HepG2 (cell line): ENCODE data around the gene GPATCH8. TPM values are rescaled to one million over a fixed set of nuclear protein-coding genes. Genes with fewer than 3 reads are reported as not detected.

Source experiments
- ATAC-seq: fragments of 200-7000 bp; cut with Tn5 transposase; 3 replicates; pipeline ENCODE4 v1.9.1; 2020; ENCODE audit warnings: mild to moderate bottlenecking, moderate library complexity
- BruUV-seq: library from RNA; stranded (reverse); fragments of 400-500 nt; replicated peaks from 2 replicates; lab custom pipeline; 2021; lab: Mats Ljungman, UMichigan
- CTCF ChIA-PET: fragments of 300-600 bp; formaldehyde crosslinking; extraction: SDS; loops from one replicate; lab custom pipeline; 2021; ENCODE audit warnings: low total read pairs, inconsistent platforms, low intra/inter-chr PET ratio; lab: Yijun Ruan, JAX
- POLR2A ChIA-PET: fragments of 350-600 bp; sonication (Branson Sonifier 250); formaldehyde crosslinking; loops from one replicate; lab custom pipeline; 2020; ENCODE audit warnings: antibody characterized with exemption, inconsistent platforms; lab: Yijun Ruan, JAX
- DNase-seq: peaks from one replicate; pipeline ENCODE4 v3.0.0-alpha.2; 2015; ENCODE audit warnings: low spot score
- FAIRE-seq: peaks from 3 replicates; lab custom pipeline; 2011; peaks lifted over from hg19 to GRCh38; lab: Jason Lieb, UNC
- H2AFZ ChIP-seq: one replicate; pipeline ENCODE4 v1.6.1; 2011; ENCODE audit warnings: low read length, inconsistent platforms
- H3K27ac ChIP-seq: fragments of 300-600 bp; 3 replicates; pipeline ENCODE4 v1.8.0; 2011; ENCODE audit warnings: mixed run types, mild to moderate bottlenecking, mixed read lengths, low read length, inconsistent platforms; ENCODE audit not compliant: insufficient read depth; ENCODE audit errors: extremely low read length
- H3K27me3 ChIP-seq, 2 experiments: fragments of 200-600 bp in 1 of 2; 2 replicates in 1 of 2; 3 replicates in 1 of 2; pipeline versions ENCODE4 v1.6.0 to v1.8.0; 2011; ENCODE audit warnings: low read length in 2 of 2, mild to moderate bottlenecking in 2 of 2, moderate library complexity in 2 of 2, inconsistent platforms in 1 of 2; ENCODE audit not compliant: insufficient read depth in 2 of 2, control insufficient read depth in 1 of 2
- H3K36me3 ChIP-seq, 2 experiments: fragments of 200-600 bp in 1 of 2; replicated peaks in 1 of 2; 2 replicates in 1 of 2; 3 replicates in 1 of 2; pipeline versions ENCODE4 v1.5.1 to v1.8.0; 2011; ENCODE audit warnings: low read length in 2 of 2, inconsistent platforms in 1 of 2; ENCODE audit not compliant: insufficient read depth in 2 of 2, control insufficient read depth in 1 of 2
- H3K4me1 ChIP-seq: 2 replicates; pipeline ENCODE4 v1.5.1; 2012; ENCODE audit warnings: low read length, inconsistent platforms; ENCODE audit not compliant: insufficient read depth
- H3K4me2 ChIP-seq: 2 replicates; pipeline ENCODE4 v1.6.0; 2011; ENCODE audit warnings: low read depth, low read length, inconsistent platforms
- H3K4me3 ChIP-seq, 3 experiments: fragments of 200-600 bp in 1 of 3; sonication (generic), shearing (Covaris generic) in 1 of 3; replicated peaks in 1 of 3; 2 replicates each; pipeline ENCODE4 v1.5.1; 2011 to 2016; ENCODE audit warnings: low read length in 3 of 3, inconsistent platforms in 2 of 3, low read depth in 2 of 3, mild to moderate bottlenecking in 2 of 3, control low read depth in 1 of 3, mixed read lengths in 1 of 3; ENCODE audit not compliant: insufficient read depth in 1 of 3
- H3K79me2 ChIP-seq: one replicate; pipeline ENCODE4 v1.6.1; 2011; ENCODE audit warnings: low read length, inconsistent platforms; ENCODE audit not compliant: insufficient read depth
- H3K9ac ChIP-seq: 2 replicates; pipeline ENCODE4 v1.6.0; 2011; ENCODE audit warnings: mild to moderate bottlenecking, low read depth, low read length, inconsistent platforms; ENCODE audit not compliant: insufficient read depth
- H3K9me3 ChIP-seq: 2 replicates; pipeline ENCODE4 v1.5.1; 2012; ENCODE audit warnings: mild to moderate bottlenecking, low read length
- H4K20me1 ChIP-seq: 2 replicates; pipeline ENCODE4 v1.6.0; 2011; ENCODE audit warnings: inconsistent platforms, mild to moderate bottlenecking, low read length, moderate library complexity; ENCODE audit not compliant: insufficient read depth
- GFI1 ChIP-seq: sonication (generic); formaldehyde crosslinking; IDR thresholded peaks from 2 replicates; pipeline ENCODE4 v1.5.0; 2020; ENCODE audit warnings: missing genetic modification reagents, mild to moderate bottlenecking, borderline replicate concordance
- KDM6A ChIP-seq: IDR thresholded peaks from 2 replicates; pipeline ENCODE4 v1.6.1; 2016; ENCODE audit warnings: low read depth
- NR3C1 ChIP-seq: sonication (generic); formaldehyde crosslinking; IDR thresholded peaks from 2 replicates; pipeline ENCODE4 v1.4.0; 2020; ENCODE audit warnings: missing genetic modification reagents
- RORA ChIP-seq: sonication (generic); formaldehyde crosslinking; IDR thresholded peaks from 2 replicates; pipeline ENCODE4 v1.5.0; 2020; ENCODE audit warnings: mild to moderate bottlenecking, missing genetic modification reagents, moderate library complexity
- SNAI1 ChIP-seq: sonication (generic); formaldehyde crosslinking; IDR thresholded peaks from 2 replicates; pipeline ENCODE4 v1.5.0; 2020; ENCODE audit warnings: mild to moderate bottlenecking, missing genetic modification reagents, borderline replicate concordance
- SP2 ChIP-seq: sonication (generic); formaldehyde crosslinking; IDR thresholded peaks from 2 replicates; pipeline ENCODE4 v1.5.1; 2020; ENCODE audit warnings: mild to moderate bottlenecking, missing genetic modification reagents
- SRSF4 ChIP-seq: fragments of 200-400 bp; formaldehyde crosslinking; IDR thresholded peaks from one replicate; pipeline ENCODE4 v1.6.1; 2018; ENCODE audit warnings: mild to moderate bottlenecking, low read depth, low read length, moderate library complexity; ENCODE audit not compliant: poor library complexity, severe bottlenecking
- ZNF143 ChIP-seq: sonication (generic); formaldehyde crosslinking; IDR thresholded peaks from 2 replicates; pipeline ENCODE4 v1.4.0; 2020; ENCODE audit warnings: missing genetic modification reagents
- ZNF382 ChIP-seq: sonication (generic); formaldehyde crosslinking; IDR thresholded peaks from 2 replicates; pipeline ENCODE4 v1.5.0; 2020; ENCODE audit warnings: missing genetic modification reagents, mild to moderate bottlenecking, borderline replicate concordance
- ZNF629 ChIP-seq: sonication (generic); formaldehyde crosslinking; conservative IDR thresholded peaks from 2 replicates; pipeline ENCODE4 v1.5.0; 2020; ENCODE audit warnings: missing genetic modification reagents
- WGBS: methylation state at CpG from one replicate; pipeline ENCODE4 v1.1.6; 2017; ENCODE audit warnings: low lambda C conversion rate; 5-methylcytosine and 5-hydroxymethylcytosine counted together
- in situ Hi-C: cut with HindIII; loops from 2 replicates; pipeline ENCODE4 v1.10.0; 2017; ENCODE audit warnings: low pct_unique_long_range_greater_than_20kb; ENCODE audit not compliant: extremely low pct_ligation_motif_present
- intact Hi-C: fragments of 100-400 bp; cut with micrococcal nuclease; formaldehyde crosslinking; loops from one replicate; pipeline ENCODE4 v1.10.0; 2022; ENCODE audit not compliant: unreplicated experiment
- polyA plus RNA-seq, 8 experiments: library from polyadenylated mRNA; depleted of rRNA in 3 of 8; stranded (reverse) in 7 of 8; unstranded in 1 of 8; fragments of >200 nt; fragmentation: Illumina TruSeq in 4 of 8; extraction: Trizol in 4 of 8; gene quantifications; 2 replicates each; pipeline versions ENCODE4 v1.2.1 to v1.2.3, GENCODE V29; 2011 to 2016; ENCODE audit warnings: low read depth in 4 of 8, missing spikeins in 1 of 8, mixed read lengths in 1 of 8; ENCODE audit not compliant: insufficient read depth in 1 of 8
- total RNA-seq, 5 experiments: library from RNA; depleted of rRNA; stranded (reverse); fragments of >200 nt; fragmentation: Illumina TruSeq; extraction: Trizol; gene quantifications; 2 replicates each; pipeline ENCODE4 v1.2.3, GENCODE V29; 2016; ENCODE audit warnings: low read depth in 1 of 5
- TF ChIP-seq, protein P1 (sequence below), 2 experiments: fragments of 450-650 bp in 1 of 2; sonication (generic) in 1 of 2; formaldehyde crosslinking in 1 of 2; IDR thresholded peaks; 2 replicates each; pipeline versions ENCODE4 v1.6.1 to v1.8.0; 2016 to 2022; ENCODE audit warnings: antibody characterized with exemption in 1 of 2, mild to moderate bottlenecking in 1 of 2, missing genetic modification reagents in 1 of 2
- TF ChIP-seq, protein P2 (sequence below): sonication (generic); formaldehyde crosslinking; conservative IDR thresholded peaks from 2 replicates; pipeline ENCODE4 v1.4.0; 2020; ENCODE audit warnings: missing genetic modification reagents
- TF ChIP-seq, protein P3 (sequence below): sonication (generic); formaldehyde crosslinking; IDR thresholded peaks from 2 replicates; pipeline ENCODE4 v1.8.1; 2023; ENCODE audit warnings: mild to moderate bottlenecking, inconsistent platforms, moderate library complexity, missing genetic modification reagents, borderline replicate concordance

The GPATCH8 gene
- total and polyA plus RNA-seq, 2 of the 13 experiments (the other 11 are each of a cell fraction or from before 2014, with no cell fraction given), result 20.7 to 21.5 TPM

DNA sequence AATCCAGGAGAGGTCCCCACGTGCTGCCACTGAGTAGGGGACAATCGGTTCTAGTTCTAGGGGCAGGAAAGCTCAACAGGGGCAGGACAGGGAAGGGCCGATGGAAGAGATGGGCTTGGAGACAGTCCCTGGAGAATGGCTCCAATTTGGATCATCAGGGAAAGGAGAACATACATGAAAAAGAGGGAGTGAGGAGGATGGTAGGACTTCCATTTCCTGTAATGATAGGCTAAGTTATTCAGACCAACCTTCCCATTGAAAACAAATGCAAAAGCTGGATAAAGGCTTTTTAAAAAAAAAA, 20.4 kb upstream of the GPATCH8 start:
- Histone ChIP-seq H3K4me1 (peaks cover 7% of the 10 kb centered on the region), H3K4me3 (peak overlapping the region; percentile 14 to 64 (median 45)), H3K79me2 (no peaks in the 10 kb centered on the region), H3K27me3 (no peaks in the 10 kb centered on the region; a peak in 1 of 5 replicates), H3K36me3 (no peaks in the 10 kb centered on the region), H4K20me1 (no peaks in the 10 kb centered on the region), H2AFZ (peak overlapping the region; percentile 99), H3K9me3 (peaks cover 5% of the 10 kb centered on the region), H3K9ac (peak overlapping the region; percentile 54), H3K4me2 (peak overlapping the region; percentile 87), H3K27ac (no peak overlapping the region)
- POLR2A ChIA-PET, result interaction anchor here (0.6 to 2.2 kb wide), 8 partner anchors 12 to 178 kb away, joined by 3 to 10 read pairs (median 4); partner anchors contain the start of genes GPATCH8 and GRN
- no TSS peak for BruUV-seq
- whole genome bisulfite sequencing, result 13% methylated on average over 3 of the region's 3 CpGs
- intact Hi-C loops (loop anchor here (1.0 to 10.0 kb wide), 3 partner anchors 79 to 169 kb away; no protein-coding TSS in a partner anchor), in situ Hi-C loops (loop anchor here (5.0 kb wide), 2 partner anchors 76 to 126 kb away; no protein-coding TSS in a partner anchor)
- FAIRE-seq, result no peak
- peak; percentile 51 for ATAC-seq
- CTCF ChIA-PET, result interaction anchor here (0.6 to 2.6 kb wide), 5 partner anchors 65 to 168 kb away, joined by 3 to 36 read pairs (median 4); no protein-coding TSS in a partner anchor
- DNase-seq, result no peak
- no peak for TF ChIP-seq GFI1 (CRISPR knock-in tag)
- no peak for TF ChIP-seq NR3C1 (CRISPR knock-in tag)
- no peak for TF ChIP-seq ZNF629 (CRISPR knock-in tag)
- TF ChIP-seq SP2 (CRISPR knock-in tag), result no peak
- no peak for TF ChIP-seq ZNF382
- no peak for TF ChIP-seq KDM6A (CRISPR knock-in tag)
- TF ChIP-seq, protein P1, sequence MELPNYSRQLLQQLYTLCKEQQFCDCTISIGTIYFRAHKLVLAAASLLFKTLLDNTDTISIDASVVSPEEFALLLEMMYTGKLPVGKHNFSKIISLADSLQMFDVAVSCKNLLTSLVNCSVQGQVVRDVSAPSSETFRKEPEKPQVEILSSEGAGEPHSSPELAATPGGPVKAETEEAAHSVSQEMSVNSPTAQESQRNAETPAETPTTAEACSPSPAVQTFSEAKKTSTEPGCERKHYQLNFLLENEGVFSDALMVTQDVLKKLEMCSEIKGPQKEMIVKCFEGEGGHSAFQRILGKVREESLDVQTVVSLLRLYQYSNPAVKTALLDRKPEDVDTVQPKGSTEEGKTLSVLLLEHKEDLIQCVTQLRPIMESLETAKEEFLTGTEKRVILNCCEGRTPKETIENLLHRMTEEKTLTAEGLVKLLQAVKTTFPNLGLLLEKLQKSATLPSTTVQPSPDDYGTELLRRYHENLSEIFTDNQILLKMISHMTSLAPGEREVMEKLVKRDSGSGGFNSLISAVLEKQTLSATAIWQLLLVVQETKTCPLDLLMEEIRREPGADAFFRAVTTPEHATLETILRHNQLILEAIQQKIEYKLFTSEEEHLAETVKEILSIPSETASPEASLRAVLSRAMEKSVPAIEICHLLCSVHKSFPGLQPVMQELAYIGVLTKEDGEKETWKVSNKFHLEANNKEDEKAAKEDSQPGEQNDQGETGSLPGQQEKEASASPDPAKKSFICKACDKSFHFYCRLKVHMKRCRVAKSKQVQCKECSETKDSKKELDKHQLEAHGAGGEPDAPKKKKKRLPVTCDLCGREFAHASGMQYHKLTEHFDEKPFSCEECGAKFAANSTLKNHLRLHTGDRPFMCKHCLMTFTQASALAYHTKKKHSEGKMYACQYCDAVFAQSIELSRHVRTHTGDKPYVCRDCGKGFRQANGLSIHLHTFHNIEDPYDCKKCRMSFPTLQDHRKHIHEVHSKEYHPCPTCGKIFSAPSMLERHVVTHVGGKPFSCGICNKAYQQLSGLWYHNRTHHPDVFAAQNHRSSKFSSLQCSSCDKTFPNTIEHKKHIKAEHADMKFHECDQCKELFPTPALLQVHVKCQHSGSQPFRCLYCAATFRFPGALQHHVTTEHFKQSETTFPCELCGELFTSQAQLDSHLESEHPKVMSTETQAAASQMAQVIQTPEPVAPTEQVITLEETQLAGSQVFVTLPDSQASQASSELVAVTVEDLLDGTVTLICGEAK (IDR thresholded peaks at IDR 0.05), result no peak
- TF ChIP-seq, protein P1 (CRISPR knock-in tag; IDR thresholded peaks at IDR 0.05), result no peak
- TF ChIP-seq SRSF4, result no peak
- TF ChIP-seq ZNF143 (CRISPR knock-in tag), result no peak
- no peak for TF ChIP-seq SNAI1 (CRISPR knock-in tag)
- TF ChIP-seq, protein P2, sequence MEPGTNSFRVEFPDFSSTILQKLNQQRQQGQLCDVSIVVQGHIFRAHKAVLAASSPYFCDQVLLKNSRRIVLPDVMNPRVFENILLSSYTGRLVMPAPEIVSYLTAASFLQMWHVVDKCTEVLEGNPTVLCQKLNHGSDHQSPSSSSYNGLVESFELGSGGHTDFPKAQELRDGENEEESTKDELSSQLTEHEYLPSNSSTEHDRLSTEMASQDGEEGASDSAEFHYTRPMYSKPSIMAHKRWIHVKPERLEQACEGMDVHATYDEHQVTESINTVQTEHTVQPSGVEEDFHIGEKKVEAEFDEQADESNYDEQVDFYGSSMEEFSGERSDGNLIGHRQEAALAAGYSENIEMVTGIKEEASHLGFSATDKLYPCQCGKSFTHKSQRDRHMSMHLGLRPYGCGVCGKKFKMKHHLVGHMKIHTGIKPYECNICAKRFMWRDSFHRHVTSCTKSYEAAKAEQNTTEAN (CRISPR knock-in tag), result no peak
- TF ChIP-seq RORA (CRISPR knock-in tag), result no peak
- TF ChIP-seq, protein P3, sequence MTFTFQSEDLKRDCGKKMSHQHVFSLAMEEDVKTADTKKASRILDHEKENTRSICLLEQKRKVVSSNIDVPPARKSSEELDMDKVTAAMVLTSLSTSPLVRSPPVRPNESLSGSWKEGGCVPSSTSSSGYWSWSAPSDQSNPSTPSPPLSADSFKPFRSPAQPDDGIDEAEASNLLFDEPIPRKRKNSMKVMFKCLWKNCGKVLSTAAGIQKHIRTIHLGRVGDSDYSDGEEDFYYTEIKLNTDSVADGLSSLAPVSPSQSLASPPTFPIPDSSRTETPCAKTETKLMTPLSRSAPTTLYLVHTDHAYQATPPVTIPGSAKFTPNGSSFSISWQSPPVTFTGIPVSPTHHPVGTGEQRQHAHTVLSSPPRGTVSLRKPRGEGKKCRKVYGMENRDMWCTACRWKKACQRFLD (CRISPR knock-in tag), result no peak
